Measurements from ENCODE around the gene HPS4.

Gene HPS4

GRCh38 chr22:26481112-26481693, 2.4 kb downstream of the HPS4 start:
- Mint-ChIP-seq H3K27ac (peak overlapping the region in 2 of 3 experiments; percentile 24 to 61), H3K4me1 (peaks cover 71% of the 10 kb centered on the region), H3K9me3 (no peaks in the 10 kb centered on the region), H3K4me3 (peak overlapping the region; percentile 8 to 34 (median 17)), H3K36me3 (ENCODE audit: low read depth) (peaks cover 26% of the 10 kb centered on the region), H3K27me3 (ENCODE audit: low read depth) (no peaks in the 10 kb centered on the region)
- TF ChIP-seq, protein P1, sequence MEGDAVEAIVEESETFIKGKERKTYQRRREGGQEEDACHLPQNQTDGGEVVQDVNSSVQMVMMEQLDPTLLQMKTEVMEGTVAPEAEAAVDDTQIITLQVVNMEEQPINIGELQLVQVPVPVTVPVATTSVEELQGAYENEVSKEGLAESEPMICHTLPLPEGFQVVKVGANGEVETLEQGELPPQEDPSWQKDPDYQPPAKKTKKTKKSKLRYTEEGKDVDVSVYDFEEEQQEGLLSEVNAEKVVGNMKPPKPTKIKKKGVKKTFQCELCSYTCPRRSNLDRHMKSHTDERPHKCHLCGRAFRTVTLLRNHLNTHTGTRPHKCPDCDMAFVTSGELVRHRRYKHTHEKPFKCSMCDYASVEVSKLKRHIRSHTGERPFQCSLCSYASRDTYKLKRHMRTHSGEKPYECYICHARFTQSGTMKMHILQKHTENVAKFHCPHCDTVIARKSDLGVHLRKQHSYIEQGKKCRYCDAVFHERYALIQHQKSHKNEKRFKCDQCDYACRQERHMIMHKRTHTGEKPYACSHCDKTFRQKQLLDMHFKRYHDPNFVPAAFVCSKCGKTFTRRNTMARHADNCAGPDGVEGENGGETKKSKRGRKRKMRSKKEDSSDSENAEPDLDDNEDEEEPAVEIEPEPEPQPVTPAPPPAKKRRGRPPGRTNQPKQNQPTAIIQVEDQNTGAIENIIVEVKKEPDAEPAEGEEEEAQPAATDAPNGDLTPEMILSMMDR (IDR thresholded peaks at IDR 0.05; ENCODE audit: unreplicated experiment in 3 of 3): no peak

- H3K4me1 Mint-ChIP-seq: peaks cover 64% of the 10 kb centered on the region
- TF ChIP-seq, protein P1 (IDR thresholded peaks at IDR 0.05; ENCODE audit: unreplicated experiment in 3 of 3): no peak
- peak overlapping the region; percentile 12 to 19 (median 17) for H3K4me3 Mint-ChIP-seq
- no peaks in the 10 kb centered on the region for H3K27me3 Mint-ChIP-seq (ENCODE audit: low read depth)
- H3K9me3 Mint-ChIP-seq: no peaks in the 10 kb centered on the region
- no peak overlapping the region for H3K27ac Mint-ChIP-seq
- peaks cover 26% of the 10 kb centered on the region for H3K36me3 Mint-ChIP-seq (ENCODE audit: low read depth)
Observed at GRCh38 chr22:26480611-26480932, 3.0 kb downstream of the HPS4 start.

DNA sequence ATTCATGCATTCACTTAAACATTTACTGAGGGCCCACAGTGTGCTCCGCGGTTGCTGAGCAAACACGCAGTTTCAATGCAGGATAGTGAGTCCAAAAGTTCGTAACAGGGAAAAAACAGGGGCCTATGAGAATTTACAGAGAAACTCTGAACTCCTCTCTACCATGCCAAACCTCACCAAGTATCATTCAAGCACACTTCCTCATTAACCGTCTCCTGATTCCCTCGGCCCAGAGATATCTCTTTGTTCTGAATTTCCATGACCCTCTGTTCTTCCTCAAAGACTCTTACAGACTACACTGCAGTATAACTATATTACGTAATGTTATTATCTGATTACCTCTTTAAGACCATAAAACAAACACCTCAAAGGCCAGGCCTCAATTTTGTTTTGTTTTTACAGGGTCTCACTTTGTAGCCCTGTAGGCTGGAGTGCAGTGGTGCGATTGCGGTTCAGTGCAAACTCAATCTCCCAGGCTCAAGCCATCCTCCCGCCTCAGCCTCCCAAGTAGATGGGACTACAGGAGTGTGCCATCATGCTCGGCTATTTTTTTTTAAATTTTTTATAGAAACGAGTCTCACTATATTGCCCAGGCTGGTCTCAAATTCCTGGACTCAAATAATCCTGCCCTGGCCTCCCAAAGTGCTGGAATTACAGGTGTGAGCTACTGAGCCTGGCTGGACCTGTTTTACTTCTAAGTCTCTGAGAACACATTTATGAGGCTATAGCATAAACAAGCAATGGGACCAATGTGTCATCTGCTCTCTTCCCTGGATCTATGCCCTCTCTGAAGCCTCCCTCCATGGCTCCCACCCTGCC, 3.6 kb downstream of the HPS4 start:
- H3K27ac Mint-ChIP-seq: peak overlapping the region; percentile 51 to 85 (median 62)
- TF ChIP-seq, protein P1 (IDR thresholded peaks at IDR 0.05; ENCODE audit: unreplicated experiment in 3 of 3): no peak
- H3K4me1 Mint-ChIP-seq: peaks cover 59% of the 10 kb centered on the region
- H3K4me3 Mint-ChIP-seq: peak overlapping the region; percentile 31 to 68 (median 52)
- H3K9me3 Mint-ChIP-seq: no peaks in the 10 kb centered on the region
- no peaks in the 10 kb centered on the region for H3K27me3 Mint-ChIP-seq (ENCODE audit: low read depth)
- H3K36me3 Mint-ChIP-seq (ENCODE audit: low read depth): peaks cover 27% of the 10 kb centered on the region

GRCh38 chr22:26479043-26479791, 4.4 kb downstream of the HPS4 start:
- peak overlapping the region; percentile 51 to 85 (median 62) for H3K27ac Mint-ChIP-seq
- no peaks in the 10 kb centered on the region for H3K9me3 Mint-ChIP-seq
- peaks cover 51% of the 10 kb centered on the region for H3K4me1 Mint-ChIP-seq
- TF ChIP-seq, protein P1 (IDR thresholded peaks at IDR 0.05; ENCODE audit: unreplicated experiment in 3 of 3): no peak
- H3K4me3 Mint-ChIP-seq: peak overlapping the region; percentile 31 to 68 (median 52)
- no peaks in the 10 kb centered on the region for H3K27me3 Mint-ChIP-seq (ENCODE audit: low read depth)
- H3K36me3 Mint-ChIP-seq (ENCODE audit: low read depth): peaks cover 33% of the 10 kb centered on the region

- H3K27ac Mint-ChIP-seq: peak overlapping the region in 1 of 3 experiments; percentile 37
- TF ChIP-seq, protein P1 (IDR thresholded peaks at IDR 0.05; ENCODE audit: unreplicated experiment in 3 of 3): no peak
- peaks cover 38% of the 10 kb centered on the region for H3K4me1 Mint-ChIP-seq
- H3K4me3 Mint-ChIP-seq: no peak overlapping the region
- no peaks in the 10 kb centered on the region for H3K9me3 Mint-ChIP-seq
- no peaks in the 10 kb centered on the region for H3K27me3 Mint-ChIP-seq (ENCODE audit: low read depth)
- H3K36me3 Mint-ChIP-seq (ENCODE audit: low read depth): peaks cover 42% of the 10 kb centered on the region
Observed at GRCh38 chr22:26477341-26477731, 6.2 kb downstream of the HPS4 start.

Data from nephron (organoid).